M059J (cell line): ENCODE results near the gene STPG3. TPM values are rescaled to one million over a fixed set of nuclear protein-coding genes. Genes with fewer than 3 reads are reported as not detected.
A peak's percentile ranks its signal among the peaks of the same experiment; 100 is the strongest.
"Not testable (repeated sequence)": the region's sequence is repeated elsewhere in the genome, so short reads cannot be mapped to it uniquely, and the experiment has no call there.

Source experiments
- DNase-seq: peaks from one replicate; pipeline ENCODE4 v3.0.0-alpha.2; 2012; ENCODE audit warnings: low read depth
- total RNA-seq: library from RNA; depleted of rRNA; stranded (reverse); fragments of >200 nt; shearing (Covaris generic); gene quantifications from 2 replicates; pipeline ENCODE4 v1.2.3, GENCODE V29; 2014

The STPG3 gene
- total RNA-seq, 1 experiment from 2014 or later: not detected

DNA sequence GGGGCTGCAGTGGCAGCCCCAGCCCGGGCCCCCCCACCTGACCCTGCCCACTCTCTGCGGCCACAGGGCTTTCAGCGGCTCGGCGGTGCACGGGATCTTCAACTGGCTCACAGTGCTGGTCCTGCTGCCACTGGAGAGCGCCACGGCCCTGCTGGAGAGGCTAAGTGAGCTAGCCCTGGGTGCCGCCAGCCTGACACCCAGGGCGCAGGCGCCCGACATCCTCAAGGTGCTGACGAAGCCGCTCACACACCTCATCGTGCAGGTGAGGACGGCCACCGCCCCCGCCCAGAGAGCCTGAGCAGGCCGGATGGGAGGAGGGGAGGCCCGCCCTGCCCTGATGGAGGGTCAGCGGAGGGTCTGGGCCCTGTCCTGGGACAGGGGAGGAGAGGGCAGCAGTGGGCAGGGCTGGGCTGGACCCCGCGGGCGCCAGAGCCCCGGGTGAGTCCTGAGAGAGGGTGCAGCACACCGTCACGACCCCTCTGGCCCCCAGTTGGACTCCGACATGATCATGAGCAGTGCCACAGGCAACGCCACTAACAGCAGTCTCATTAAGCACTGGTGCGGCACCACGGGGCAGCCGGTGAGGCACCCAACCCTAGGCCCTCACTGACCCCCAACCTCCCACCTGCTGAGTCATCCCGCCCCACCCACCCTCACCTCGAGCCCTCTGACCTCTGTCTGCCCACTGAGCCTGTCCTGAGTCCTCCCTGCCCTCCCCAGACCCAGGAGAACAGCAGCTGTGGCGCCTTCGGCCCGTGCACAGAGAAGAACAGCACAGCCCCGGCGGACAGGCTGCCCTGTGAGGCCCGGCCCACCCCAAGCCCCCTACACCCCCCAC lies 17.7 kb upstream of the STPG3 start:
- no peak for DNase-seq

DNA sequence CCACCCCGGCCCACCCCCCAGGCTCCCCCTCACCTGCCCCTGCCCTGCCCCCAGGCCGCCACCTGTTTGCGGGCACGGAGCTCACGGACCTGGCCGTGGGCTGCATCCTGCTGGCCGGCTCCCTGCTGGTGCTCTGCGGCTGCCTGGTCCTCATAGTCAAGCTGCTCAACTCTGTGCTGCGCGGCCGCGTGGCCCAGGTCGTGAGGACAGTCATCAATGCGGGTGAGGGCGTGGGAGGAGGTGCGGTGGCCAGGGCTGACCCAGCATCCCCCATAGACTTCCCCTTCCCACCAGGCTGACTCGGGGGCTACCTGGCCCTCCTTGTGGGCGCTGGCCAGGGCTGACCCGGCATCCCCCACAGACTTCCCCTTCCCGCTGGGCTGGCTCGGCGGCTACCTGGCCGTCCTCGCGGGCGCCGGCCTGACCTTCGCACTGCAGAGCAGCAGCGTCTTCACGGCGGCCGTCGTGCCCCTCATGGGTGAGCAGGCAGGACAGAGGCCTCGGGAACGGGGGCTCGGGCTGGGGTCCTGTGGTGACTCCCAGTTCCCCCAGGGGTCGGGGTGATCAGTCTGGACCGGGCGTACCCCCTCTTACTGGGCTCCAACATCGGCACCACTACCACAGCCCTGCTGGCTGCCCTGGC lies 16.9 kb upstream of the STPG3 start:
- DNase-seq: no peak

DNA sequence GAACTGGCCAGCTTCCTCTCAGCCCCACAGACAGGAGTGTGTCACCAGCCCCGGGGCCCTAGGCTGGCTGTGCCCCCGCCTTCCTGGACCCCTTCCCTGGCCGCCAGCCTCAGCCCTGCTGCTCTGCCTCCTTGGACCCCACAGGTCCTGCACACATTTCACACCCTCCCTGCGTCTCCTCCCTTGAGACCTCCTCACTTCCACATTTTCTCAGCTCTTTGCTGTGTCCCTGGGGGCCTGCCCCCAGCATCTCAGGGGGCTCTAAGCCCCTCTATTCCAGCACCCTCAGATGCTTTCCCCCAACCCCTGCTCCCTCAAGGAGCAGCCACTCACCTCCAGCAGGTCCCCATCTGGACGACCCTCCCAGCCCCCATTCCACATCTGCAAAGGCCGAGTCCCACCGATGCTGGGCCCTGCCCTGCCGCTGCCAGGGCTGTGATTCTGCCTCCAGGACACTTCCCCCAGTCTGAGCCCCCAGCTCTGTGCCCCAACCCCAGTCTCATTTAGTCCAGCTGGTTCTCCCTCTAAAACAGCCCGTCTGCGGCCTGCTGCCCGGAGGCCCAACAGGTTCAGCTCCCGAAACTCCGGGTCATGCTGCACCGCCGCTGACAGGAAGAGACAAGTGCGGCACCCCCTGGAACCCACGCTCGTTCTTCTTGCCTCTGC lies 16.2 kb upstream of the STPG3 start:
- no peak for DNase-seq

DNA sequence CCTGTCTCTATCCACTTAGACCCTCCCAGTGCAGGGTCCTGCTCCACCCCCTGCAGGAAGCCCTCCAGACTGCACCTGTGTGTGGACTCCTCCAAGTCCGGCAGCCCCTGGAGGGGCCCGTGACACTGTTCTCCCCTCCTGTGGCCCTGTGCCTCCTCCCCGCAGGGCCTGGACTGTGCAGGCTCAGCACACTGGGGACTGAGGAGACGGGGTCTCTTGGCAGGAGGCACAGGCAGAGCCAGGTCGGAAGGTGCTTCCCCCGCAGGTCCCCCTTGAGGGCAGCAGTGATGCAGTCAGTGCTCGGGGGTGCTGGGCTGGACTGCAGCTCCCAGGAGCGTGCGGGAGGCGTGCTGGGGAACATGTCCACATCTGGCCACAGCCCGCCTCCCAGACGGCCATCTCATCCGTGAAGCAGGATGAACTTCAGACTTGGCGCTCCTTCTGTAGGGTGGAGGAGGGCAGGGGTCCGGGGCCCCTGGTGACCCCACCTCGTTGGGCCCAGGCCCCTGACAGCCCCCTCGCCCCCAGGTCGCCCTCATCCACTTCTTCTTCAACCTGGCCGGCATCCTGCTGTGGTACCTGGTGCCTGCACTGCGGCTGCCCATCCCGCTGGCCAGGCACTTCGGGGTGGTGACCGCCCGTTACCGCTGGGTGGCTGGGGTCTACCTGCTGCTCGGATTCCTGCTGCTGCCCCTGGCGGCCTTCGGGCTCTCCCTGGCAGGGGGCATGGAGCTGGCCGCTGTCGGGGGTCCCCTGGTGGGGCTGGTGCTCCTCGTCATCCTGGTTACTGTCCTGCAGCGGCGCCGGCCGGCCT lies 15.5 kb upstream of the STPG3 start:
- DNase-seq: no peak

GRCh38 chr9:137236238-137236935 lies 14.7 kb upstream of the STPG3 start:
- DNase-seq: peak; percentile 64

DNA sequence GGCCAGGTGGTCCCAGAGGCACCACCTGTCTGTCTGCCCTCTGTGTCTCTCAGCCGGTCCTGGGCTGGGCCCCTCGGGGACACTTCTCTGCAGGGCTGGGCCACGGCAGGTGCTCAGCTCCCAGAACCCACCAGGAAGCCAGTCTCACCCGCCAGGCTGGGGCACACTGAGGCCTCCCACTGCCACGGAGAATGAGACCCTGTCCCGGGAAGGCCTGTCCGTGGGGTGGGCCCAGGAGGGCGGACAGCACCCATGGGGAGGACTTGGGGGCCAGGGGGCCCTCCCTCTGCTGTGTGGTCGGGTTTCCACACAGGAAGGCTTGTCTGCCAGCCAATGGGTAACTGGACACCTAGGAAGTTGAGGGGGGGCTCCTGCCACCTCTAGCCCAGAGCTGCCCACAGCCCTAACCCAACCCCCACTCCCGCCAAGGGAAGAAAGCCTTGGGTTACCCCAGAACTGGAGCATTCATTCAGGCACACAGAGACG lies 14.1 kb upstream of the STPG3 start:
- DNase-seq: no peak

DNA sequence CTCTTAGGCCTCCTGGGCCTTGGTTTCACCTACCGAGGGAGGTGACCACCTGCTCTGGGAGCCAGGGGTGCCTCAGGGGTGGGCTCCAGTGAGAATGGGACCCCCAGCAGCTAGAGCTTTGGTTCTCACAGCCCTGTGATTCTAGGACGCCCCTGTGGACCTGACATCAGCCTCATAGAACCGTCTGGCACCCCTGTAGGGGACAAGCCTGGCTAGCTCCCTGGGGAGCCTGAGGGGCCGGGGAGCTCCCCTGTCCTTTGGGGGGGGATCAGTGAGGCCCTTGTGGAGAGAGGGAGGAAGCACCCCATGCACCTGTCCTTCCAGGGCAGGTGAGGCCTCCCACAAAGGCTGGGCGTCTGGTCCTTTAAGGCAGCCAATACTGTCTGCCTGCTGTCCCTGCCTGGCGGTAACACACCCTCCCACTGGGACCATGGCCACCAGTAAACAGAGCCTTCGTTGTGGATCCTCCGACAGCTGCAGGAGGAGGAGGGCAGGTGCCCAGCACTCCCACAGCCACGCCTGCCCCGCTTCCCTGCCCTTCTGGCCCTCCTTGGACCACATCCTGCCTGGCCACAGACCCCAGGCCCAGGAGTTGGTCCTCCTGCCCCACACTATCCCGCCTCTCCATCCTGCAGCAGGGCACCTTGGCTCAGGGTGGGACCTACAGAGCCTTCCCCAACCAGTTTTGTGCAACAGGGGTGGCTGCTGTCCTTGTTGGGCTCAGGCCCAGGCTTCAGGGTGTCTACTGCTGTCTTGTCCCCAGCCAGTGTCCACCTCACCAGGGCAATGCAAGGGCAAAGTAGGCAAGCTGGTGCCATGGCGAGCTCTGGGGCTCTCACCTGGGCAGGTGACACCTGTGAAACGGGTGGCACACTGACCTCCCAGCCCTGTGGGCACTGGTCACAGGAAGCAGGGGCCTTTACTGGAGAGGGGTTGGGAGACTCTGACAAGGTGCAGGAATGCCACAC lies 13.0 kb upstream of the STPG3 start:
- peak; percentile 45 for DNase-seq

GRCh38 chr9:137239541-137240200 lies 11.4 kb upstream of the STPG3 start:
- DNase-seq: not testable (repeated sequence)

DNA sequence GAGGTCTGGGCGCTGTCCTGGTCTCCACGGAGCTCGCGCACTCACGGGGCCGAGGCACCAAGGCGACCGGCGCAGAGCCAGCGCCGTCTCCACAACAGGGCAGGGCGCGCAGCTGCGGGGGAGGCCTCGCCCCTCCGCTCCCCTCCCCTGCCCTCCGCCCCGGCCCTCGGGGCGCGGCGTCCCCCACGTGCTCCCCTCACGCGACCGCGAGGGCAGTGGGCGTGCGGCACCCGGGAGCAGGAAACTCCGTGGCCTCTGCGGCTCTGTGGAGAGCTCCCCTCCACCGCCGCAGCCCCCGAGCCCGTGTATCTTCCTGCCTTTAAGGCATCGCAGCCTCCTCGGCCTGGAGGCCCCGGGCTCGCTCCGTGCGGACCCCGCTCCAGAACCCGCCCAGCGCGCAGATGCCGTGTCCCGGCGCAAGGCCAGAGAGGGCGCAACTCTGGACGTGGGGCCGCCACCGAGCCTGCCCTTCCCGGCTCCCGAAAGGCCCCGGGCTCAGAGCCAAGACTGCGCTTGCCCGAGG lies 10.7 kb upstream of the STPG3 start:
- peak; percentile 80 for DNase-seq

GRCh38 chr9:137240841-137241489 lies 10.1 kb upstream of the STPG3 start, which contains the start of gene TUBB4B:
Gene TUBB4B, plus strand, starts transcription at chr9:137241287. Its CDS starts 74 bp downstream, at chr9:137241361.
- DNase-seq: peak; percentile 100

GRCh38 chr9:137241490-137242268 lies 9.4 kb upstream of the STPG3 start:
- DNase-seq: peak; percentile 58

GRCh38 chr9:137242269-137243203 lies 8.6 kb upstream of the STPG3 start:
- no peak for DNase-seq

DNA sequence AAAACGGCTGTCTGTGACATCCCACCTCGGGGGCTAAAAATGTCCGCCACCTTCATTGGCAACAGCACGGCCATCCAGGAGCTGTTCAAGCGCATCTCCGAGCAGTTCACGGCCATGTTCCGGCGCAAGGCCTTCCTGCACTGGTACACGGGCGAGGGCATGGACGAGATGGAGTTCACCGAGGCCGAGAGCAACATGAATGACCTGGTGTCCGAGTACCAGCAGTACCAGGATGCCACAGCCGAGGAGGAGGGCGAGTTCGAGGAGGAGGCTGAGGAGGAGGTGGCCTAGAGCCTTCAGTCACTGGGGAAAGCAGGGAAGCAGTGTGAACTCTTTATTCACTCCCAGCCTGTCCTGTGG lies 7.8 kb upstream of the STPG3 start:
- DNase-seq: not testable (repeated sequence)

DNA sequence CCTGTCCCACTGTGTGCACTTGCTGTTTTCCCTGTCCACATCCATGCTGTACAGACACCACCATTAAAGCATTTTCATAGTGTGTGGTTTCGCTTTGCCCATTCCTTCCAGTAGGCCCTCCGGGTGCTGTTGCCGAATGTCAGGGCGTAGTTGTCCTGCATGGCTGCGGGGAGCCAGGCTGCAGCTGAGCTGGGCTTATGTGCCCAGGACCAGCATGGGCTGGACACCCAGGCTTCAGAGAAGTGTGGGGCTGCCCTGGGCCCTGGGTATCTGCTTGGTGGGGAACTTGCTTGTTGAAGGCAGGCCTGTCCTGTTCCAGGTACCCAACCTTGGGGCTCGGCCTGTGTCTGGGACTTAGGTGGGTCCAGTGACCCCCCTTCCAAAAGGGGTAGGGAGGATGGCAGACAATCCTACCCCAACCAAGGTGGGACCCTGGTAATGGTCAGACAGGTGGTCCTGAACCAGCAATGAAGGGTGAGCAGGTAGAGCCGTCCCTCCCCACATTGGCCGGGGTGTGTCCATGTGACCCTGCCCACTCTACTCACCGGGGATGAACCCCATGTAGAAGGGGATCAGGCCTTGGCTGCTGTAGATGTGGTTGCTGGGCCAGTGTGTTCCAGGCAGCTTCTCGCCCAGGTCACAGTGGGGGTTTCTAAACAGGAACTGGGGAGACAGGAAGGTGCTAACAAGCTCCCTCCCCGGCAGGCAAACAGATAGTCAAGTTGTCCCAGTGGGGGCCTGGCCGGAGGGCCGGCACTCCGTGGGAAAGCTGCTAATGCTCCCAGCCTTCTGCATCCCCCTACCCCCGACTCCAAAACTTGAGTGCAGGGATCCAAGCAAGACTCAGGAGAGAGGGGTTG lies 7.2 kb upstream of the STPG3 start:
- peak; percentile 62 for DNase-seq
